Heart left ventricle (tissue), 16 donors: Measurements from ENCODE around the gene SLC30A4. TPM values are rescaled to one million over a fixed set of nuclear protein-coding genes. Genes with fewer than 3 reads are reported as not detected.

Experiments
- ATAC-seq, 4 donors: fragments of 200-7000 bp; cut with Tn5 transposase; one replicate each; pipeline ENCODE4 v1.9.1; 2020 to 2022; ENCODE audit warnings: moderate library complexity in 4 of 4, mild to moderate bottlenecking in 3 of 4, moderate number of reproducible peaks in 1 of 4
- DNase-seq, 5 donors: peaks; one replicate each; pipeline ENCODE4 v3.0.0-alpha.2; 2020
- H3K27ac ChIP-seq, 12 donors: fragments of 200-600 bp; sonication (generic) in 4 of 12; one replicate each; pipeline versions ENCODE4 v1.5.0 to v1.8.0; 2016 to 2022; ENCODE audit warnings: mild to moderate bottlenecking in 2 of 12
- H3K27me3 ChIP-seq, 9 donors: fragments of 200-600 bp; sonication (generic) in 2 of 9; one replicate each; pipeline versions ENCODE4 v1.5.1 to v1.8.0; 2016 to 2022; ENCODE audit warnings: mild to moderate bottlenecking in 3 of 9
- H3K36me3 ChIP-seq, 9 donors: fragments of 200-600 bp; sonication (generic) in 2 of 9; one replicate each; pipeline versions ENCODE4 v1.5.0 to v1.8.0; 2018 to 2022; ENCODE audit warnings: mild to moderate bottlenecking in 2 of 9
- H3K4me1 ChIP-seq, 12 donors: fragments of 200-600 bp; sonication (generic) in 4 of 12; one replicate each; pipeline versions ENCODE4 v1.5.0 to v1.8.0; 2016 to 2022; ENCODE audit warnings: mild to moderate bottlenecking in 3 of 12
- H3K4me3 ChIP-seq, 12 donors: fragments of 200-600 bp; sonication (generic) in 4 of 12; one replicate each; pipeline versions ENCODE4 v1.5.0 to v1.8.0; 2017 to 2022; ENCODE audit warnings: mild to moderate bottlenecking in 9 of 12, moderate library complexity in 4 of 12
- H3K9me3 ChIP-seq, 12 donors: fragments of 200-600 bp; sonication (generic) in 4 of 12; one replicate each; pipeline versions ENCODE4 v1.5.0 to v1.8.0; 2016 to 2022; ENCODE audit warnings: mild to moderate bottlenecking in 1 of 12
- POLR2A ChIP-seq, 2 donors: fragments of 450-650 bp; IDR thresholded peaks; one replicate each; pipeline ENCODE4 v1.6.1; 2017; ENCODE audit warnings: antibody characterized with exemption in 2 of 2, mild to moderate bottlenecking in 2 of 2, moderate library complexity in 2 of 2
- WGBS, 4 donors: extraction: QIAGEN DNeasy Blood & Tissue Kit in 2 of 4; methylation state at CpG; one replicate each; pipeline versions ENCODE4 v1.1.5 to v1.1.7; 2013 to 2018; 5-methylcytosine and 5-hydroxymethylcytosine counted together
- intact Hi-C, 10 donors: fragments of 100-400 bp; cut with DNase I; formaldehyde crosslinking; loops; one replicate each; pipeline versions ENCODE4 v1.11.1 to v1.14.2; 2022
- polyA plus RNA-seq, 2 donors: library from polyadenylated mRNA; stranded (reverse); fragments of 200-250 nt; gene quantifications; one replicate each; pipeline ENCODE4 v1.2.3, GENCODE V29; 2013
- total RNA-seq, 9 donors: library from RNA; depleted of rRNA in 2 of 9; stranded (reverse); fragments of >200 nt in 2 of 9; fragmentation: NEBNext Ultra II Directional in 3 of 9; extraction: Animal tissue kit (Norgen Biotek cat#: 25700) in 3 of 9; gene quantifications; one replicate each; pipeline versions ENCODE4 v1.1.0 to v1.2.4, GENCODE V29; 2016 to 2023
- TF ChIP-seq, protein P1 (sequence below), 12 donors: fragments of 200-600 bp; sonication (generic) in 4 of 12; IDR thresholded peaks; one replicate each; pipeline versions ENCODE4 v1.5.0 to v1.8.0; 2018 to 2022; ENCODE audit warnings: antibody characterized with exemption in 12 of 12, mild to moderate bottlenecking in 5 of 12
- donor health status: ischemic (EF 13 %, LVEDD 7.1; RV severe dilation, severe dysfunction).
- donor health status: healthy with polysubstance abuse.
- donor health status: DM: no; HTN: yes; CAD: no.
- donor health status: DM: no; HTN: no; CAD: no.
- donor health status: ischemic (EF 25% LVEDD 6.9; RV normal size, moderate dysfunction).
- donor health status: ischemic (EF 25% LVEDD 5.7; RV mildly dilated, moderate dysfunction).
- donor health status: healthy.
- donor health status: DM: yes; HTN: yes; CAD: no.
- donor health status: ischemic (EF 35%, LVEDD 5.7; RV mildly dilated, moderate dysfunction).
- donor health status: nonischemic (EF 11% LVEDD 7.7; RV severe dilation, severe dysfunction).
- donor health status: DM: yes; HTN: yes; CAD: no.
- donor health status: PGD.
- donor health status: ischemic (EF 29% LVEDD 5.4; RV normal size, mild dysfunction).
- donor health status: nonischemic (EF 23%, LVEDD 6.1; RV moderate dilation, normal function).

The SLC30A4 gene
- total and polyA plus RNA-seq, 11 donors = 1.9 to 4.7 (median 2.9) TPM

DNA sequence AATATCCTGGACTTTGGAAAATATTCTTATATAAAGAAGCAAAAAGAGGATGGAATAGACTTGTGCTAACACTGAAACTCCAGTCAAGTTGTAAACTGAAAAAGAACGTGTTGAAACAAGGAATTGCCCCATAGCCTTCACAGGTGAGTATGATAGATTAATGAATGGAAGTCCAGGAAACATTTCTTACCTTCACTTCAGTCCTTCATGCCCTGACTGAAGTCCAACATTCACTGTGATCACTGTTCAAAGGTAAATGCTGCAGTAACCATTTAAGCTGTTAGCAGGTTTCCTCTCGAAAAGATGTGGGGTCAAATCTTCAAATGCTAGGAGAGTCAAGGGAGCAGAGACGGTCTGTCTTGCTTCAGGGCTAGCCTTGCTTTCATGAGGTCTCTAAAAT lies 46.1 kb downstream of the SLC30A4 start:
- DNase-seq (no peak), ATAC-seq (no peak)
- H3K9me3 ChIP-seq = no peaks in the 10 kb centered on the region
- WGBS, 4 donors = 74 to 80% (median 75%) methylated on average over 3 of the region's 3 CpGs
- no peak overlapping the region for H3K27ac ChIP-seq
- no peak overlapping the region for H3K4me3 ChIP-seq
- TF ChIP-seq, protein P1, sequence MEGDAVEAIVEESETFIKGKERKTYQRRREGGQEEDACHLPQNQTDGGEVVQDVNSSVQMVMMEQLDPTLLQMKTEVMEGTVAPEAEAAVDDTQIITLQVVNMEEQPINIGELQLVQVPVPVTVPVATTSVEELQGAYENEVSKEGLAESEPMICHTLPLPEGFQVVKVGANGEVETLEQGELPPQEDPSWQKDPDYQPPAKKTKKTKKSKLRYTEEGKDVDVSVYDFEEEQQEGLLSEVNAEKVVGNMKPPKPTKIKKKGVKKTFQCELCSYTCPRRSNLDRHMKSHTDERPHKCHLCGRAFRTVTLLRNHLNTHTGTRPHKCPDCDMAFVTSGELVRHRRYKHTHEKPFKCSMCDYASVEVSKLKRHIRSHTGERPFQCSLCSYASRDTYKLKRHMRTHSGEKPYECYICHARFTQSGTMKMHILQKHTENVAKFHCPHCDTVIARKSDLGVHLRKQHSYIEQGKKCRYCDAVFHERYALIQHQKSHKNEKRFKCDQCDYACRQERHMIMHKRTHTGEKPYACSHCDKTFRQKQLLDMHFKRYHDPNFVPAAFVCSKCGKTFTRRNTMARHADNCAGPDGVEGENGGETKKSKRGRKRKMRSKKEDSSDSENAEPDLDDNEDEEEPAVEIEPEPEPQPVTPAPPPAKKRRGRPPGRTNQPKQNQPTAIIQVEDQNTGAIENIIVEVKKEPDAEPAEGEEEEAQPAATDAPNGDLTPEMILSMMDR (IDR thresholded peaks at IDR 0.05) = no peak
- TF ChIP-seq POLR2A (IDR thresholded peaks at IDR 0.05) = no peak
- peaks cover 0 to 13% (median 6%) of the 10 kb centered on the region in 9 donors for H3K27me3 ChIP-seq
- intact Hi-C loops = no loop called here
- H3K4me1 ChIP-seq = no peaks in the 10 kb centered on the region
- H3K36me3 ChIP-seq = peaks cover 0 to 16% (median 0%) of the 10 kb centered on the region in 9 donors

DNA sequence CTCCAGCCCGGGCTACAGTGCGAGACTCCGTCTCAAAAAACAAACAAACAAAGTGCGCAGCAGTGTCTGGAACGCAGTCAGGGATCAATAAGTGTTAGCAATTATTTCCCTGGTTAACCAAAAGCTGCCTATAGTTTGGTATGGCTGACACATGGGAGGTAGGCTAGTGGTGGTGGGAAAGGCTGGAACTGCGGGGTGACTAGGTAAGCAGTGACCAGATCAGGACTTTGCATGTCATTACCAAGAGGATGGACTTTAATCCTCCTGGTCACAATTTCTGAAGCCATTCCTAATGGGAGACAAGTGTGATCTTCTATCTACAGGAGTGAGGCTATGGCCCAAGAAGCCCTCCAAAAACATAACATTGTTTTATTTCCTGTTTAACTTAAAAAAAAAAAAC lies 47.8 kb downstream of the SLC30A4 start:
- H3K36me3 ChIP-seq = peaks cover 0 to 6% (median 0%) of the 10 kb centered on the region in 9 donors
- TF ChIP-seq, protein P1 (IDR thresholded peaks at IDR 0.05) = no peak
- no peak for TF ChIP-seq POLR2A (IDR thresholded peaks at IDR 0.05)
- no peaks in the 10 kb centered on the region for H3K9me3 ChIP-seq
- no peak for DNase-seq
- H3K4me3 ChIP-seq = no peak overlapping the region
- peaks cover 0 to 25% (median 12%) of the 10 kb centered on the region in 9 donors for H3K27me3 ChIP-seq
- intact Hi-C loops = no loop called here
- no peak for ATAC-seq
- no peaks in the 10 kb centered on the region for H3K4me1 ChIP-seq
- H3K27ac ChIP-seq = no peak overlapping the region
- 87 to 97% (median 94%) methylated on average over 6 of the region's 6 CpGs for WGBS, 4 donors

GRCh38 chr15:45473068-45473467 lies 49.5 kb downstream of the SLC30A4 start:
- 62 to 69% (median 65%) methylated on average over 2 of the region's 2 CpGs for WGBS, 4 donors

GRCh38 chr15:45471151-45471550 lies 51.4 kb downstream of the SLC30A4 start:
- Histone ChIP-seq H3K4me3 (no peak overlapping the region), H3K9me3 (no peaks in the 10 kb centered on the region), H3K27ac (no peak overlapping the region), H3K36me3 (no peaks in the 10 kb centered on the region), H3K4me1 (no peaks in the 10 kb centered on the region), H3K27me3 (peaks cover 0 to 36% (median 12%) of the 10 kb centered on the region in 9 donors)
- WGBS, 4 donors = 63 to 74% (median 69%) methylated on average over 8 of the region's 8 CpGs
- TF ChIP-seq, protein P1 (IDR thresholded peaks at IDR 0.05) = no peak
- no peak for TF ChIP-seq POLR2A (IDR thresholded peaks at IDR 0.05)
- ATAC-seq = no peak
- no peak for DNase-seq
- intact Hi-C loops = no loop called here

More at GRCh38 chr15:45473068-45473467, 49.5 kb downstream of the SLC30A4 start:
- TF ChIP-seq, protein P1 (IDR thresholded peaks at IDR 0.05) = no peak
- H3K9me3 ChIP-seq = no peaks in the 10 kb centered on the region
- H3K27ac ChIP-seq = no peak overlapping the region
- H3K4me1 ChIP-seq = no peaks in the 10 kb centered on the region
- no peak overlapping the region for H3K4me3 ChIP-seq
- H3K36me3 ChIP-seq = no peaks in the 10 kb centered on the region
- ATAC-seq = no peak
- peaks cover 0 to 36% (median 12%) of the 10 kb centered on the region in 9 donors for H3K27me3 ChIP-seq
- no peak for DNase-seq
- intact Hi-C loops = no loop called here
